ENCODE measurements around the gene ICAM3.
A peak's percentile ranks its signal among the peaks of the same experiment; 100 is the strongest.

ICAM3 gene

GRCh38 chr19:10309423-10309822 lies 30.0 kb downstream of the ICAM3 start, which contains the start of gene ZGLP1:
TSS of gene ZGLP1 (minus strand) at chr19:10309815.
- no peak for DNase-seq
- Histone ChIP-seq H3K27ac (no peak within 1 kb of the TSS), H3K4me3 (ENCODE audit: low read depth, low read length) (no peak within 1 kb of the TSS), H3K27me3 (replicated peaks) (no peaks in the 10 kb centered on the region), H3K36me3 (replicated peaks) (peaks cover 5% of the 10 kb centered on the region)
- in situ Hi-C loops (cut with HindIII; ENCODE audit: low pct_ligation_motif_present, low sequenced_read_pairs): no loop called here
- TF ChIP-seq CTCF (IDR thresholded peaks at IDR 0.05; ENCODE audit: low read depth, low read length, missing control alignments): no peak

DNA sequence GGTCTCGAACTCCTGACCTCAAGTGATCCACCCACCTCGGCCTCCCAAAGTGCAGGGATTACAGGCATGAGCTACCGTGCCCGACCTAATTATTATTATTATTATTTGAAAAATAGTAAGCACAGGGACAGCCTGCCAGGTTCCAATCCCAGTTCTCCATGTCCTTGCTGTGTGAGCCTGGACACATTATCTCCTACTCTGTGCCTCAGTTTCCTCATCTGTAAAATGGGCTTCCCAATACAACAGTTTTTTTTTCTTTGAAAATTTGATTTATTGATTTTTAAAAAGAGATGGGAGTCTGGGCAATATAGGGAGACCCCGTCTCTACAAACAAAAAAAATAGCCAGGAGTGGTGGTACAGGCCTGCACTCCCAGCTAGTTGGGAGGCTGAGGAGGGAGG lies 33.1 kb downstream of the ICAM3 start:
- no peak for DNase-seq
- no peak for TF ChIP-seq CTCF (IDR thresholded peaks at IDR 0.05; ENCODE audit: low read depth, low read length, missing control alignments)
- peaks cover 5% of the 10 kb centered on the region for H3K36me3 ChIP-seq (replicated peaks)
- no peak overlapping the region for H3K4me3 ChIP-seq (ENCODE audit: low read depth, low read length)
- H3K27ac ChIP-seq: no peak overlapping the region
- H3K27me3 ChIP-seq (replicated peaks): no peaks in the 10 kb centered on the region
- in situ Hi-C loops (cut with HindIII; ENCODE audit: low pct_ligation_motif_present, low sequenced_read_pairs): no loop called here

DNA sequence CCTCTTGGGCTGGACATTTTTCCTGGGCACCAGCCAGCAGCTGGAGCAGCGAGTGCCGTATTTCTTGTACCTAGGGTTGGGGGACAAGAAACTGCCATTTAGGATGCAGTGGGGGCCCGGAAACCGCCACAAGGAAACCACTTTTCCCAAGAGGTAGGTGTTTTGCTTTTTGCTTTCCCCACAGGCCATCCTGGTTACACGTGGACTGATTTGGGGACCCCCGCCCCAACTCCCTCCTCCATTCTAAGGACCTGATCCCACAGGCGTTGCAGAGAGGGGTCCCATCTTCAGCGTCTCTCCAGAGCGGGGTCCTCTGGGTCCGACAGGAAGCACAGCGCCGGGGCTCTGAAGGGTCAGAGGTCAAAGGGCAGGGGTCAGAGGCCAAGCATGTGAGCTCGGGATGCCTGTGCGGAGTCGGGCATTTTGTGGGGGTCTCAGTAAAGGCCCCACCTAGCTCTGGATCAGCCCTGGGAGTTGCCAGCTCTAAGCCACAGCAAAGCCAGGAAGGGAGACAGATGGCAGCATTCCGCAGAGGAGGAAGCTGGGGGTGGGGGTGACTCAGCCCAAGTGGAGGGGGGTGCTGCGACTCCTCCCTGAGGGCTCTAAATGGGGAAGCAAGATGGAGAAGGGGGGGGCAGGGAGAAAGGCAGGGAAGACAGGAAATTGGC lies 34.2 kb downstream of the ICAM3 start:
- in situ Hi-C loops (cut with HindIII; ENCODE audit: low pct_ligation_motif_present, low sequenced_read_pairs): no loop called here
- no peak for TF ChIP-seq CTCF (IDR thresholded peaks at IDR 0.05; ENCODE audit: low read depth, low read length, missing control alignments)
- DNase-seq: peak; percentile 40

DNA sequence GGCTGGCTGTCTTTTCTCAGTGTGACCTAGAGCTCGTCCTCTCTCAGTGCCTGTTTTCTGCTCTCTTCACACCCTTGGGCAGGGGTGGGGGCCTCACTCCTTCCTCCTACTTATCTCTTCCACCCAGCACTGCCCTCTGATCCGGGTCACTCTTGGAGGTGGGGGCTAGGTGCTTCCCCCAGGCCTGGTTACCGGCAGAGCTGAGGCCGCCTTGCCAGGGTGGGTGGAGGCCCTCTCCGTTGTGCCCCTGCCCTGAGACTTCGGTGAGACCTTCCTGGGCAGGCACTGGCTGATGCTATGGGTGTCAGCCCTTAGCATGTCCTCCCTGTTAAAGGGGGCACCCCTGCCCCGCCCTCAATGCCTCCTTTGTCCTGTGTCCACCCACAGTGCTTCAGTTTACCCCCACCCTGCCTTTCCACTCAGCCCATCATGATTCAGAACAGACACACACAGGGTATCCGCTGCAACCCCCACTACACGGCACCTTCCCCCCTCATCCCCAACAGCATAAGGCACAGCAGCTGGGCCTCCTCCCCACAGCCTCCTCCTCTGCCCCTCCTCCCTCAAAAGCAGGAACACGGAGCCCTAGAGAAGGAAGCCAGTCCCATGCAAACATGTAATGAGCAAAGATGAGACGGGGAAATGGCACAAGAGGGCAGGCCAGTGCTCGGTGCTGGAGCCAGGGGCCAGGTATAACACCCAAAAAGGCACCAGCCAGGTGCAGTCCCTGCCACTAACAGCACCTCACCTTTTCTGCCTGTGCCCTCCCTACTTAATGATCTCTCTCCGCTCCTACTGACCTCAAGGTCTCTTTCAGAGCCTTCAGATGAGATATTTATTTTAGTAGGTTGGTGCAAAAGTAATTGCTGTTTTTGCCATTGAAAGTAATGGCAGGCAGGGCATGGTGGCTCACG lies 39.6 kb downstream of the ICAM3 start:
- in situ Hi-C loops (cut with HindIII; ENCODE audit: low pct_ligation_motif_present, low sequenced_read_pairs): no loop called here
- H3K4me3 ChIP-seq (ENCODE audit: low read depth, low read length): no peak overlapping the region
- no peak overlapping the region for H3K27ac ChIP-seq
- DNase-seq: no peak
- TF ChIP-seq CTCF (IDR thresholded peaks at IDR 0.05; ENCODE audit: low read depth, low read length, missing control alignments): no peak
- no peaks in the 10 kb centered on the region for H3K36me3 ChIP-seq (replicated peaks)
- peaks cover 14% of the 10 kb centered on the region for H3K27me3 ChIP-seq (replicated peaks)

More for the DNA sequence above, 34.2 kb downstream of the ICAM3 start:
- Histone ChIP-seq H3K27ac (no peak overlapping the region), H3K36me3 (replicated peaks) (peaks cover 4% of the 10 kb centered on the region), H3K27me3 (replicated peaks) (no peaks in the 10 kb centered on the region), H3K4me3 (ENCODE audit: low read depth, low read length) (no peak overlapping the region)

DNA sequence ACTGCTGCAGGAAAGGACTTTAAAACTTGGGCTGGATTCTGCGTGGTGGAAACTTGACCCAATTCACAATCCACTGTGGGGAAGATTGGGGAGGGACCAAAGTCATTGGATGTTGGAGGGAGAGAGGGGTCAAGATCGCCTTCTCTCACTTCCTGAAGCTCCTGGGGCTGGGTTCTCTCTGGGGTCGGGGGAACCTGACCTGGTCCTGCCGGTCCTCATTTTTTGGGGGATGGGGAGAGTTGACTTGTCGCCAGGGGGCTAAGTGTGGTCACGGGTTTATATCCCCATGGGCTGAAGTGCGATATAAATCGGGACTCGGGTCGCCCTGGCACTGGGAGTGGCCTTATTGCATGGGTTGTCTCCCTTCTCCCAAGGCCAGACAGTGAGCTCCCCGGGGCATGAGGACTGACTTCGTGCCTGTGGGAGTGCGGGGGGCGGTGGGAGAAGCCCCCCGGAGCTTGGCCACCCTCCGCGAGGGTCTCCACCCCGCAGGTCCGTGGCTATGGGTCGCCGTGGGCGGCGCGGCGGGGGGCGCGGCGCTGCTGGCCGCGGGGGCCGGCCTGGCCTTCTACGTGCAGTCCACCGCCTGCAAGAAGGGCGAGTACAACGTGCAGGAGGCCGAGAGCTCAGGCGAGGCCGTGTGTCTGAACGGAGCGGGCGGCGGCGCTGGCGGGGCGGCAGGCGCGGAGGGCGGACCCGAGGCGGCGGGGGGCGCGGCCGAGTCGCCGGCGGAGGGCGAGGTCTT lies 43.4 kb downstream of the ICAM3 start:
- Histone ChIP-seq H3K4me3 (ENCODE audit: low read depth, low read length) (no peak overlapping the region), H3K27ac (no peak overlapping the region), H3K36me3 (replicated peaks) (no peaks in the 10 kb centered on the region), H3K27me3 (replicated peaks) (peaks cover 48% of the 10 kb centered on the region)
- DNase-seq: no peak
- in situ Hi-C loops (cut with HindIII; ENCODE audit: low pct_ligation_motif_present, low sequenced_read_pairs): no loop called here
- no peak for TF ChIP-seq CTCF (IDR thresholded peaks at IDR 0.05; ENCODE audit: low read depth, low read length, missing control alignments)

All from brain microvascular endothelial cell (primary cell).